Colonic mucosa (tissue), 4 donors: ENCODE measurements around the gene ELP4. TPM values are rescaled to one million over a fixed set of nuclear protein-coding genes. Genes with fewer than 3 reads are reported as not detected.

Experiments
- DNase-seq: peaks from one replicate; pipeline ENCODE4 v3.0.0-alpha.2; 2020
- H3K27ac ChIP-seq: fragments of 200-600 bp; one replicate; pipeline ENCODE4 v1.8.0; 2021
- H3K27me3 ChIP-seq: fragments of 200-600 bp; one replicate; pipeline ENCODE4 v1.8.0; 2021
- H3K36me3 ChIP-seq: fragments of 200-600 bp; one replicate; pipeline ENCODE4 v1.8.0; 2021
- H3K4me1 ChIP-seq: fragments of 200-600 bp; one replicate; pipeline ENCODE4 v1.8.0; 2021; ENCODE audit warnings: mild to moderate bottlenecking
- H3K4me3 ChIP-seq: fragments of 200-600 bp; one replicate; pipeline ENCODE4 v1.8.0; 2021
- H3K9ac ChIP-seq, 2 donors: one replicate each; pipeline ENCODE4 v1.7.0; 2013; ENCODE audit warnings: control low read depth in 2 of 2, low read depth in 2 of 2, low read length in 2 of 2
- H3K9me3 ChIP-seq: fragments of 200-600 bp; one replicate; pipeline ENCODE4 v1.8.0; 2021
- CTCF ChIP-seq: fragments of 200-600 bp; IDR thresholded peaks from one replicate; pipeline ENCODE4 v1.8.0; 2022; ENCODE audit warnings: antibody characterized with exemption, mild to moderate bottlenecking
- intact Hi-C: fragments of 100-400 bp; cut with DNase I; formaldehyde crosslinking; loops from one replicate; pipeline ENCODE4 v1.14.1; 2022
- total RNA-seq, 2 donors: library from RNA; stranded (reverse); fragmentation: NEBNext Ultra II Directional in 1 of 2; extraction: Animal tissue kit (Norgen Biotek cat#: 25700) in 1 of 2; gene quantifications; one replicate each; pipeline ENCODE4 v1.2.1, GENCODE V29; 2021
- donor health status: healthy.
- donor health status: DM: no; HTN: no; CAD: no.
- donor health status: DM: no; HTN: no; CAD: no.

ELP4 gene
- total RNA-seq, 2 donors from 2014 or later: 17.0 to 22.8 TPM

- no peak for DNase-seq
- Histone ChIP-seq H3K27me3 (peaks cover 98% of the 10 kb centered on the region), H3K9me3 (no peaks in the 10 kb centered on the region), H3K36me3 (no peaks in the 10 kb centered on the region), H3K4me1 (peaks cover 7% of the 10 kb centered on the region), H3K4me3 (no peak overlapping the region), H3K27ac (no peak overlapping the region), H3K9ac (no peak overlapping the region)
- TF ChIP-seq CTCF: no peak
- intact Hi-C loops: no loop called here
These were observed 312.2 kb downstream of the ELP4 start for GRCh38 chr11:31821766-31822165.

DNA sequence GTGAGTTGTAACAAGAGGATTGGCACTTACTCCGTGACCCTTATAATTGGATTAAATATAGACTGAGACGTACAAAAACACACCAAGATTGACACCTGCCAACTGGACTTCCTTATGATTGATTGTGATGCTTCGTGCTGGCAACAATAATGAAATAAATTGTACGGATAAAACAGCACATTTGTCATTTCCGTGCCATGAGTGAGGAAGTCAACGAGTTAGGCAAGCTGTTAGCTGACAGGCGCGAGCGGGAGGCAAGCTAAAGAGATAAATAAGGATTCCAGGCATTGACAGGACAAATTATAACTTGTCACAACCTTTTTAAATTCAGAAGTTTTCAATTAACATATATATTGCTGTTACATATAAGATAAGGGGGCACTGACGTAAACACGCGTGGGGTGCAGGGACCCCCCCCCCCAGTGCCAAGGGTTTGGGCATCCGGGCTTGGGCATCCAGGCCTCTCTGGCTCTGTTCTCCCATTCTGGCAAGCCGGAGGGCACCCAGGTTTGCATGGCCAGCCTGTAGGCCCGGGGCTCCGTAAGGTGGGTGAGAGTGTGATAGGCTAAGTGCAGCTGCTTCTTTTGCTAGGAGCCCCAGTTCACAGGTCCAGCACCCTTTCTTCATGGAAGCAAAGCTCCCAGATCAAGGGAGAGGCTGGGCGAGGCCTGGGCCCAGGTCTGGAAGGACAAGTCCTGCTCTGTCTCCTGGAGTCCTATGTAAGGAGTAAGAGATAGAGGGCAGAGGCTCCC lies 312.8 kb downstream of the ELP4 start:
- H3K36me3 ChIP-seq: no peaks in the 10 kb centered on the region

DNA sequence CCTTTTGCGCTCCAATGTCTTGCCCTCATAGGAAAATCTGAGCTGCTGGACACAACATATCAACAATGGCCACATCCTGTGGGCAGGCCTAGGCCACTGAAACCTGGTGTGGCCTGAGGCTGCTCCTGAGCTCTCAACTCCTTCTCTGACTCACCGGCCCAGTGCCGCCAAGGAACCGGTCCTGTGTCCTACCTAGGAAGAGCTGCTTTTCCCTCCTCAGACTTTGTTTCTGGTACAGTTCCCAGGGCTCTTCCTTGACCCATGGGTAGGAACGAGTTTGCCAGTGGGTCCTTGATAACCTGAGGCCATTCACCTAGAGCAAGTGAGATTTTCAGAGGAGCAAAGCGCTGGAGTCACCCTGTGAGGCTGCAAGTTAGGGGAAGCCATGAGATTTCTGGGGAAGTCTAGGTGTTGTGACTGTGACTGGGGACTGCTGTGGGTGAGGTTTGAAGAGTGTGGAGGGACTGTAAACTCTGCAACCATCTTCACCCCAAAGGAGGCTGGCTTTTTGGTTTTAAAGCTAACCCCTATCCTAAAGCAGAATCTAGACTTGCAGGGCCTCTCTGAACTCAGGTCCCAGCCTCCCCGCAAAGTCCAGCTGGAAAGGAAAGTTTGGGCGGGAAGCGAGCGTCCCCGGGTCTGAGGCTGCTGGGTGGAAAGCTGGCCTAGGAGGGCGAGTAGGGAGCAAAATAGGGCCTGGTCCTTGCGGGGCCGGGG lies 313.5 kb downstream of the ELP4 start:
- no peaks in the 10 kb centered on the region for H3K4me1 ChIP-seq
- intact Hi-C loops: no loop called here
- no peak for TF ChIP-seq CTCF
- no peak overlapping the region for H3K4me3 ChIP-seq
- no peaks in the 10 kb centered on the region for H3K9me3 ChIP-seq
- DNase-seq: no peak
- H3K36me3 ChIP-seq: no peaks in the 10 kb centered on the region
- H3K27ac ChIP-seq: no peak overlapping the region
- H3K9ac ChIP-seq: no peak overlapping the region
- H3K27me3 ChIP-seq: peaks cover 98% of the 10 kb centered on the region

More for the DNA sequence above, 312.8 kb downstream of the ELP4 start:
- H3K9me3 ChIP-seq: no peaks in the 10 kb centered on the region
- intact Hi-C loops: no loop called here
- H3K27ac ChIP-seq: no peak overlapping the region
- no peak overlapping the region for H3K9ac ChIP-seq
- peaks cover 98% of the 10 kb centered on the region for H3K27me3 ChIP-seq
- H3K4me3 ChIP-seq: no peak overlapping the region
- no peak for TF ChIP-seq CTCF
- peaks cover 5% of the 10 kb centered on the region for H3K4me1 ChIP-seq
- DNase-seq: no peak

DNA sequence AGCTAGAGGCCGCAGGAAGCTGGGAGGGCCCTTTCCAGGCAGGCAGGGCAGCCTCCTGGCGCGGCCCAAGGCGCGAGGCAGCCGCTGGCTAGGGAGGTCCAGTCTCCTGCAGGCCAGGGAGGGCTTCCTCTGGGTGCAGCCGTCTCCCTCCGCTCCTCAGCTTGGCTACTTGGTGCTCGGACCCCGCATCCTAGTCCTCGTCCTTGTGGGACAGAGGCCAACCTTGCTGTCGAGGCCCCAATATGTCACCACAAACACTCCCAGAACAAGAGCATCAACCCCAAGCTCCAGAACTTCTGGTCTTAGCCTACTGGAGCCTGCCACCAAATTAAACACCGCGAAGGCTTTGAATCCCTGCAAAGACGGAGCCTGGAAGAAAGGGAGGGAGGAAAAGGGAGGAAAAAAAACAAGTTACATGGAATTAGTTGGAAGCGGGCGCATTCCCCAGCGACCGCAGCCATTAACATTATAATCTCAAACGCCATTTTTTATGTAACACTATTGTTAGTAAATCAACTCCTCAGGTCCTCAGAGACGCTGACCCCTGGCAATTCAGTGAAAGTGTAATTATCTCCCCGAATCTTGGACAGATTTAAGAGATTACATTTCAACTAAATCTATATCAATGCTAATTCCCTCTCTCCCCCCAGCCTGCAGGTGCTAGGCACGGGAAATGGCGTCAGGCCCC lies 314.2 kb downstream of the ELP4 start:
- Histone ChIP-seq H3K9ac (no peak overlapping the region), H3K27me3 (peaks cover 98% of the 10 kb centered on the region), H3K4me3 (no peak overlapping the region), H3K4me1 (no peaks in the 10 kb centered on the region), H3K36me3 (no peaks in the 10 kb centered on the region), H3K27ac (no peak overlapping the region), H3K9me3 (no peaks in the 10 kb centered on the region)
- TF ChIP-seq CTCF: no peak
- intact Hi-C loops: no loop called here
- DNase-seq: no peak

- no peak for TF ChIP-seq CTCF
- no peaks in the 10 kb centered on the region for H3K36me3 ChIP-seq
These were observed 314.8 kb downstream of the ELP4 start for GRCh38 chr11:31824332-31824878.

More at GRCh38 chr11:31824332-31824878, 314.8 kb downstream of the ELP4 start:
- Histone ChIP-seq H3K4me3 (no peak overlapping the region), H3K27me3 (peaks cover 95% of the 10 kb centered on the region), H3K9me3 (no peaks in the 10 kb centered on the region), H3K4me1 (no peaks in the 10 kb centered on the region), H3K27ac (no peak overlapping the region), H3K9ac (no peak overlapping the region)
- DNase-seq: no peak
- intact Hi-C loops: no loop called here
